HTR-8/SVneo (cell line): Measurements from ENCODE around the gene TOP1.
A peak's percentile ranks its signal among the peaks of the same experiment; 100 is the strongest.

Experiments
- DNase-seq: peaks from one replicate; pipeline ENCODE4 v3.0.0; 2011; ENCODE audit warnings: low spot score, mixed read lengths; ENCODE audit not compliant: insufficient read length
- FAIRE-seq: peaks from 2 replicates; lab custom pipeline; 2011; peaks lifted over from hg19 to GRCh38; lab: Jason Lieb, UNC

TOP1 gene

DNA sequence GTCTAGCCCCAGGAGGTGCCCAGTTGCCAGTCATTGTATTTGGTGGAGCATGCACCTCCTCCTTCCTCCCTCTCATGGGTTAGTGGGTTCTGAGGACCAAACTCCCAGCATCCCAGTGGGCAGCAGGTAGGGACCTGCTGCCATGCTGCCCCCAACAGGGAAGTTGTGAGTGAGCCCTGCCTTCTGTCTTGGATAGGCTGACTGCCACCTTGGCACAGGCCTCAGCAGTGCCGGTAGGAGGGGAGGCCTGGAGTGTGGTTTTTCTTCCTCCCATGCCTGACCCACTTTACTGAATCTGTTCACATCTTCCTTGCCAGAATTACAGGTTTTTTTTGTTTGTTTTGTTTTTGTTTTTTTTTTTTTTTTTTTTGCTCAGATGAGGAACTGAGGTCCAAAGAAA, 133.3 kb downstream of the TOP1 start:
- DNase-seq (no peak), FAIRE-seq (peak; percentile 59)

DNA sequence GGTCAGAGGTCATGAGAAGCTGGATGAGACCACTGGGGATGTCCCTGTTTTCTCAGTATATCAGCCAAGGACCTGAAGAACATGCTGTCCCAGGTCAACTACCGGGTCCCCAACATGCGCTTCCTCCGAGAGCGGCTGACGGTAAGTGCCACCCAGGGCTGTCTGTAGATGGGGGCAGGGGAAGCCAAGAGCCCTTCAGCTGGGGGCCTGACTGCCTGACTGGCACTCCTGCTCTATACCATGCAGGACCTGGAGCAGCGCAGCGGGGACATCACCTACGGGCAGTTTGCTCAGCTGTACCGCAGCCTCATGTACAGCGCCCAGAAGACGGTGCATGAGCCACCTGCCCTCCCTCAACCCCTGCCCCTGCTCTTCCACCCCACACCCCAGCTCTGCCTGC, 133.8 kb downstream of the TOP1 start:
- DNase-seq (no peak), FAIRE-seq (peak; percentile 28)

DNA sequence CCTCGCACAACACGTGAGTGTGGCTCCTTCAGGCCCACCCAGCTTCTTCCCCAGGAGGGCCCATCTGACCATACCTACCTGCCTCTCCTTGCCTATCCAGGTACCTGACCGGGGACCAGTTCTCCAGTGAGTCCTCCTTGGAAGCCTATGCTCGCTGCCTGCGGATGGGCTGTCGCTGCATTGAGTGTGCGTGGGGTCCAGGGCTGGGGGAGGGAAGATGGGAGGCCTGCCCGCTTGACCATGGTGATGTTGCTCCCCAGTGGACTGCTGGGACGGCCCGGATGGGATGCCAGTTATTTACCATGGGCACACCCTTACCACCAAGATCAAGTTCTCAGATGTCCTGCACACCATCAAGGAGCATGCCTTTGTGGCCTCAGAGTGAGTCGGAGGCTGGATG, 135.2 kb downstream of the TOP1 start:
- FAIRE-seq = peak; percentile 74
- DNase-seq = no peak

DNA sequence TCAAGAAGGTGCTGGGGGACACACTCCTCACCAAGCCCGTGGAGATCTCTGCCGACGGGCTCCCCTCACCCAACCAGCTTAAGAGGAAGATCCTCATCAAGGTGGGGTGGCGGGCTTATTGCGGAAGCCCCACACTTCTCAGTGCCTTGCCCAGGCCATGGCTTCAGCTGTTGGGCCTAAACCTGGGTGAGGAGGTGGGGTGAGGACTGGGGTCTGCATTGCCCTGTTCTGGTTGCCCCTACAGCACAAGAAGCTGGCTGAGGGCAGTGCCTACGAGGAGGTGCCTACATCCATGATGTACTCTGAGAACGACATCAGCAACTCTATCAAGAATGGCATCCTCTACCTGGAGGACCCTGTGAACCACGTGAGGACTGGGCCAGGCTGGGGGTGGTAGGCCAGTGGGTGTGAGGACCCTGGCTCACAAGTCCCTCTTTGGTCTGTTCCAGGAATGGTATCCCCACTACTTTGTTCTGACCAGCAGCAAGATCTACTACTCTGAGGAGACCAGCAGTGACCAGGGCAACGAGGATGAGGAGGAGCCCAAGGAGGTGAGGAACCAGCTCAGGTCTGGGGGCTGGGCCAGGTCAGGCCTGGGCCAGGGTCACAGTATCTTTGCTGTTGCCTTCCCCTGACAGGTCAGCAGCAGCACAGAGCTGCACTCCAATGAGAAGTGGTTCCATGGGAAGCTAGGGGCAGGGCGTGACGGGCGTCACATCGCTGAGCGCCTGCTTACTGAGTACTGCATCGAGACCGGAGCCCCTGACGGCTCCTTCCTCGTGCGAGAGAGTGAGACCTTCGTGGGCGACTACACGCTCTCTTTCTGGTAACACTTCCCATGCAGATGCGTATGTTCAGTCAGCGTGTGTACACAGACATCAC, 136.6 kb downstream of the TOP1 start:
- FAIRE-seq (peak; percentile 54), DNase-seq (no peak)

DNA sequence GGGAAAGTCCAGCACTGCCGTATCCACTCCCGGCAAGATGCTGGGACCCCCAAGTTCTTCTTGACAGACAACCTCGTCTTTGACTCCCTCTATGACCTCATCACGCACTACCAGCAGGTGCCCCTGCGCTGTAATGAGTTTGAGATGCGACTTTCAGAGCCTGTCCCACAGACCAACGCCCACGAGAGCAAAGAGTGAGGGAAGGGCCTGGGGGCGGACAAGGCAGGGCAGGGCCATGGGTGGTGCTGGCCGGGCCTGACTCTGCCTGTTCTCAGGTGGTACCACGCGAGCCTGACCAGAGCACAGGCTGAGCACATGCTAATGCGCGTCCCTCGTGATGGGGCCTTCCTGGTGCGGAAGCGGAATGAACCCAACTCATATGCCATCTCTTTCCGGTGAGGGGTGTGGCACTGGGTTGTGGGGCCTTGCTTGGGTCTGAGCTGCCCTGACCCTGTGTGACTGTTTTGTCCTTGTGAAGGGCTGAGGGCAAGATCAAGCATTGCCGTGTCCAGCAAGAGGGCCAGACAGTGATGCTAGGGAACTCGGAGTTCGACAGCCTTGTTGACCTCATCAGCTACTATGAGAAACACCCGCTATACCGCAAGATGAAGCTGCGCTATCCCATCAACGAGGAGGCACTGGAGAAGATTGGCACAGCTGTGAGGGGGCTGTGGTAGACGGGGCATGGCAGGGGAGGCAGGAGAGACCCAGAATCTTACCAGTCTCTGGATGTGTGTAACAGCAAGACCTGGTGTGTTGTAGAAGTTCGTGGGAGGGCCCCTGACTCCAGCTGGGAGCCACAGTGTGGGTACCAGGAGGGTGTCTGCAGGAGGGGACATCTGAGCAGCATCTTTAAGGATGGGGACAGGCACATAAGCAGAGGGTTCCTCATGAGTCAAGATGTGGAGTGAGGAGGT, 137.8 kb downstream of the TOP1 start:
- DNase-seq (no peak), FAIRE-seq (peak; percentile 88)

DNA sequence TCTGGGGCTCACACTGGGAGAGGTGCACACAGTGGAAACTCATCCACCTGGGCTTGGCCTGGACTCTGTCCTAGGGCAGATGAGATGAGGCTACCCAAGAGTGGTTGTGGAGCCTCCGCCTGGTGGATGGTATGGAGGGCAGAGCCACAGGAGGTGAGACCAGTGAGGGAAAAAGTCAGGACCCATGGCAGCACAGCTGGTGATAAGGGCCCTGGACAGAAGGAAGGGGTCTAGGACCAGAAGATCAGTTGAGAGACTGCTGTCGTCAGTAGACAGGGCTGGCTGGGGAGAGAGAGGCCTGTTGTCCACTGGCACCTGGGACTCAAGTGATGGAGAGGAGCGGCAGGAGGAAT, 138.5 kb downstream of the TOP1 start:
- peak; percentile 20 for FAIRE-seq
- no peak for DNase-seq

DNA sequence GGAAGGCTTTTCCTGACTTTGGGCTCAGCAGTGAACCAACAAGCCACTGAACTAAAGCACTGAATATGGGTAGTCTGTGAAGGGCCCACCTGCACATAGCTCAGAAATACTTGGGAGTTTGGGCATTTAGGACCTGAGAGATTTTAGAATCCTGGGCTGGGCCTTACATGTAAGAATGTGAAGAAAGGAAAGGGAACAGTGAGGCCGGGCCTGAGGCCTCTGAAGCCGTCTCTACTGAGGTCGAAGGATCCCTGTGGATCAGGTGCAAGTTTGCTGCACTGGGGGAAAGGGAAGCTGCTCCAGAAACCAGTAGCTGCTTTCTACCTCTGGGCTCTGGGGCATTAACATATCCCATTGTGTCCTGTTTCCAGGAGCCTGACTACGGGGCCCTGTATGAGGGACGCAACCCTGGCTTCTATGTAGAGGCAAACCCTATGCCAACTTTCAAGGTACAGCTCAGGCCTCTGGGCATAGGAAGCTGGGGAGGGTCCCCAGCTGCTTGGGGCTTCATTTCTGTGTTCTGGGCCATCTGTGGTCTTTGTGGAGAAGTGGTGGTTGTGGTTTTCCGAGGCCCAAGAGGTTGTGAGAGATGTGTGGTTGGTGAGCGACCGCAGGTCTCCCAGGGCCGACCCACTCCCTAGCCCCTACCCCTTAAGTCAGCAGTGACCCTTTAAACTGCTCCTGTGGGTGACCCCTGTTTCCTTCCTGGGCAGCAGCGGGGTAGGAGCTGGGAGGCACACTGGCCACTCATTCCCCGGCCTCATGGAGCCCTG, 139.0 kb downstream of the TOP1 start:
- FAIRE-seq (no peak), DNase-seq (no peak)

DNA sequence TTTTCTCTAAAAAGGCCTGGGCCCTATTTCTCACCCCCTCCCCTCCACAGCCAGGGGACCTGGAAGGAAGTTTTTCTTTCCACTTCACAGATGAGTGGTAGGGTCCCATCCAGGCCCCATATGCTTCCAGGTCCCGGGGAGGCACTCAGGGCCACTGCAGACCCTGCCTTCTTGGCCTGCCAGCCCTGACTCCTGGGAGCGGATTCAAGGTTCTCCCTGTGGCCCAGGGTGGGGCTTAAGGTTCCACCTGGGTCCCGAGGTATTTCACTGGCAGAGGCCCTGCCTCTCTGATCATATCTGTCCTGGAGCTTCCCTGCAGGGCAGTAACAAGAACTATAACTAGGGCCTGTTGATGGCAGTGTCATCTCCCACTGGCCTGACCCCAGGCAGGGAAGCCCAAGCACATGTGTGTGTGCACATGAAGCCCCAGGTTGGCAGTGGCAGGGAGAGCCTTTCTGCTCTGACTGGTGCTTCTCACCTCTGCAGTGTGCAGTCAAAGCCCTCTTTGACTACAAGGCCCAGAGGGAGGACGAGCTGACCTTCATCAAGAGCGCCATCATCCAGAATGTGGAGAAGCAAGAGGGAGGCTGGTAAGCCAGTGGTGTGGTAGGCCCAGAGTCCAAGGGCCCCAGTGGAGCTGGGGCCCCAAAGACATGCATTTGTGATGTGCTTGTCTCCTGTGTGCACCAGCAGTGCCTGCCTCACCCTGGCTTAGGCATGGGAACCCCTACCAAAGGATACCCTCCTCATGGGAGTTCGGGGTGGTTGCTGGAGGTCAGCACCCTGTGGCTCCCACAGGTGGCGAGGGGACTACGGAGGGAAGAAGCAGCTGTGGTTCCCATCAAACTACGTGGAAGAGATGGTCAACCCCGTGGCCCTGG, 139.9 kb downstream of the TOP1 start:
- DNase-seq = no peak
- FAIRE-seq = peak; percentile 87

DNA sequence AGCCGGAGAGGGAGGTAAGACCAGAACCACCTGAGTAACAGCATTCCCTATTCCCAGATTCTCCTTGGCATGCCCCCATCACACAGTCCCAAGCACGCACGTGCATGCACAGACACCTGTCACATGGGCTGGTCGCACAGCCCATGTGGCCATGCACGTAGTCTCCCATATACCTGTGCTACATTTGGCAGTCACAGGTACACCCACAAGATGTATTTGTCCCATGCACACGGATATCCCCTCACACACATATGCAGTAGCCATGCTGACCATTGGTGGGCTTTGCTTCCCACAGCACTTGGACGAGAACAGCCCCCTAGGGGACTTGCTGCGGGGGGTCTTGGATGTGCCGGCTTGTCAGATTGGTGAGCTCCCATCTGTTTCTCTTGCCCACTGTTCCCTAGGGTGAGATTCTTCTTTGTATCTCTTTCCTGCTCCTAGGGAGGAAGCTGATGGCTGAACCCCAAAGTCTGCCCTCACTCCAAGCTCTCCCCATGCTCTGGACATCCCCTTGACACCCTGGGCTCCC, 140.6 kb downstream of the TOP1 start:
- DNase-seq (no peak), FAIRE-seq (no peak)

DNA sequence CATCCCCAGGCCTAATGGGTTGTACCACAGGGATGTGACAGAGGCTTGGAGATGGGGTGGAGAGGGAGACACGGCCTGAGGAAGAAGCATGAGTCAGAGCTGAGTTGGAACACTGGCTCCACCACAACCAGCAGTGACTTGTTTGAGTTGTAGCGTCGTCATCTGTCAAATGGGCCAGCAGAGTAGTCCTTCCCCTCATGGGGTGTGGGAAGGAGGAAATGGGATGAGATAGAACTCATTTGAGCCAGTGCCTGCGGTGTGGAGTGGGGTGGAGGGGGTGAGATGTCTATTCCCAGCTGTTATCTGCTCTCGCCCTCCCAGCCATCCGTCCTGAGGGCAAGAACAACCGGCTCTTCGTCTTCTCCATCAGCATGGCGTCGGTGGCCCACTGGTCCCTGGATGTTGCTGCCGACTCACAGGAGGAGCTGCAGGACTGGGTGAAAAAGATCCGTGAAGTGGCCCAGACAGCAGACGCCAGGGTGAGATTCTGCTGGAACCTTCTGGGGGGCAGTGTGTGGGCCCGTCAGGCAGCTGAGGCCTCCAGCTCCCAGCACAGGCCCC, 141.2 kb downstream of the TOP1 start:
- FAIRE-seq = peak; percentile 28

DNA sequence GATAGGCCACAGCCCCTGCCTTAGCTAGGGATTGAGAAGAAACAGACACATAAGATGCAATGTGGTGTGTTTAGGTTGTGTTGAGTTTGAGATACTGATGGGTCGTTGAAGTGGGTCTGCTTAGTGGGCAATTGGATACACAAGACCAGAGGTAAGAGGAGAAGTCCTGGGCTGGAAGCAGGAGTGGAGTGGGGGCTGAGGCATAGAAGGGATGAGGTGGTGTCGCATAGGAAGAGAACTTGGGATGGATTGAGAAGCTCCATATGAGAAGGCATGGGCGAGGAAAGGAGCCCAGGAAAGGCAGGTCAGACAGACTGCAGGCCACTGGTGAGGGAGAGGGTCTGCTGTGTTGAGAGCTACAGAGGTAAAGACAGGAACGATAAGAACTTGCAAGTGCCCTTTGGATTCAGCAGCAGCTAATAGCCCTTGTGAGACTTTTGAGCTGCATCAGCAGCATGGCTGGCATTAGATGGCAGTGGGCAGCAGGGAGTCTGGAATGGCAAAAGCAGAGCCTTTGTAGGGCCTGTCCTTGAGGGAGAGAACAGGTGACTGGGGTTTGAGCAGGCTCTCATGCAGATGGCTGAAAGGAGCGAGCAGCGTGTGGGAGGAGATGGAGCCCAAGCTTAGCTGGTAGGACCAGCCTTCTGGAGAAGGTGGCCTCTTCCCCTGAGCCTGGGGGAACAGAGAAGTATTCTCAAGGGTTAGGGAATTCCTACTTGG, 141.9 kb downstream of the TOP1 start:
- peak; percentile 81 for FAIRE-seq
- no peak for DNase-seq

More for the DNA sequence above, 141.2 kb downstream of the TOP1 start:
- no peak for DNase-seq

DNA sequence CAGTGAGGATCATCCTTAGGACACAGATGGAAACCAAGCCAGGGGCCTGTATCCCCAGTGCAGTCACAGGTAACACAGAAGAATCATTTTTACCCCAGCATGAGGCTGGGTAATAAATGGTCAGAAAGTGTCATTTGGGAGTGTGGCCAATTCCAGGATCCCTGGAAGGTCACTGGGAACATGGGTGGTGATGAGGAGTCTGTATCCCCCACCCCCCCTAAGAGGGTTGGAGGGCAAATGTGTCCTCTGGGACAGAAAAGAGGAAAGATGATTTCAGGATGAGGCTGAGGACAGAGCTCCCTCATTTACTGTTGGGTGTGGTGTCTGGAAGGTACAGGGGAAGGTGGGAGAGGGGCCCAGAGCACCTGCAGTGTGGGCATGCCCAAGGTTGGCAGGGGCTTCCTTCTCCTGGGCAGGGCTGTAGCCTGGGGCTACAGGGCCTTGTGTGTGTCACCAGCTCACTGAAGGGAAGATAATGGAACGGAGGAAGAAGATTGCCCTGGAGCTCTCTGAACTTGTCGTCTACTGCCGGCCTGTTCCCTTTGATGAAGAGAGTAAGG, 143.2 kb downstream of the TOP1 start:
- no peak for FAIRE-seq
- no peak for DNase-seq

DNA sequence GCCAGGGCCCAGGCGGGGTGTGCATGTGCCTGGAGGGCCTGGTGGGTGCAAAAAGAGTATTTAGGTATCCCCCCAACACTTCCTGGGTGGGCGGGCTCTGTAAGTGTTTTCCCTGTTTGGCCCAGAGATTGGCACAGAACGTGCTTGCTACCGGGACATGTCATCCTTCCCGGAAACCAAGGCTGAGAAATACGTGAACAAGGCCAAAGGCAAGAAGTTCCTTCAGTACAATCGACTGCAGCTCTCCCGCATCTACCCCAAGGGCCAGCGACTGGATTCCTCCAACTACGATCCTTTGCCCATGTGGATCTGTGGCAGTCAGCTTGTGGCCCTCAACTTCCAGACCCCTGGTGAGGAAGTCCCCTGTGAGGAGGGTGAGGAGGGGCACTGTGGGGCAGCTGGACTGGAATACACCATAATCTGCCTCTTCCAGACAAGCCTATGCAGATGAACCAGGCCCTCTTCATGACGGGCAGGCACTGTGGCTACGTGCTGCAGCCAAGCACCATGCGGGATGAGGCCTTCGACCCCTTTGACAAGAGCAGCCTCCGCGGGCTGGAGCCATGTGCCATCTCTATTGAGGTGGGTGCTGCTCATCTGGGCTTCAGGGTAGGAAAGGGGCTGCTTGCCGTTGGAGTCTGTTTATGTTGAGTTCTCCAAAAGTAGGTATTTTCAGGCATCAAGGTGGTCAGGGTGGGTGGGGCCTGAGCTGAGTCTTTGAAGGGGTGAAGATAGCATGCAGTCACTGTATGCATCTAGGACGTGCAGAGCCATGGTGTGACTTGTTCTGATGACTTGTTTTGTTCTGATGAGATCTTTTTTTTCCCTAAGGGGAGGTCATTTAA, 143.9 kb downstream of the TOP1 start:
- DNase-seq (no peak), FAIRE-seq (peak; percentile 76)

DNA sequence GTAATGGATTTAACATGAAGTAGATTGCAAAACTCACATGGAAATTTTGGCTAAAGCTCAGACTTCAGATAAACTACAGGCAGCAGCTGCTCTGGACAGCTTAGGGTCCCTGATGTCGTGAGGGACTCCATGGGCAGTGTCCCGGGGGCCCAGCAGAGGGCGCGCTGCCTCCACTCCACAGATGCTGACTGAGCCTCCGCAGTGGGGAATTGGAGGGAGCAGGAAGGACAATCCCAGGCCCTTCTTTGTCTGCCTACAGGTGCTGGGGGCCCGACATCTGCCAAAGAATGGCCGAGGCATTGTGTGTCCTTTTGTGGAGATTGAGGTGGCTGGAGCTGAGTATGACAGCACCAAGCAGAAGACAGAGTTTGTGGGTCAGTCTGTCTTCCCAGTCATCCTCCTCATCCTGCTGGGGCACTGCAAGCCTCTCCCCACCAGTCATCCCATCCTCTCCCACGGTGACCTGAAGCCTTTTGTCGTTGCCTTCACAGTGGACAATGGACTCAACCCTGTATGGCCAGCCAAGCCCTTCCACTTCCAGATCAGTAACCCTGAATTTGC, 144.6 kb downstream of the TOP1 start:
- peak; percentile 88 for FAIRE-seq
- DNase-seq = peak; percentile 91

DNA sequence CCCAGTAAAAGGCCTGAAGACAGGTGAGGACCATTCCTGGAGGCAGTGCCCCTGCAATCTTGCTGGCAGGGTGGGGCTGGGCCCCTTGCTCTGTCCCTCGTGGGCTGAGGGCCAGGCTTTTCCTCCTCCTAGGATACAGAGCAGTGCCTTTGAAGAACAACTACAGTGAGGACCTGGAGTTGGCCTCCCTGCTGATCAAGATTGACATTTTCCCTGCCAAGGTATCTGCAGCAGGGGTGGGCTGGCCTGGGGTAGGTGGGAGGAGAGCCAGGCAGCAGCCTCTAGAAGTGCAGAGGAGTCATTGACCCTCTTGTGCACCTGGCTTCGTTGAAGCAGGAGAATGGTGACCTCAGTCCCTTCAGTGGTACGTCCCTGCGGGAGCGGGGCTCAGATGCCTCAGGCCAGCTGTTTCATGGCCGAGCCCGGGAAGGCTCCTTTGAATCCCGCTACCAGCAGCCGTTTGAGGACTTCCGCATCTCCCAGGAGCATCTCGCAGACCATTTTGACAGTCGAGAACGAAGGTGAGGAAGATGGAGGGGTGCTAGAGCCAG, 145.2 kb downstream of the TOP1 start:
- FAIRE-seq (peak; percentile 4), DNase-seq (no peak)
